H1 (cell line): ENCODE data around the gene FGR. TPM values are rescaled to one million over a fixed set of nuclear protein-coding genes. Genes with fewer than 3 reads are reported as not detected.

ENCODE experiments used
- CTCF ChIA-PET: fragments of 300-600 bp; sonication (Branson Sonifier 250); formaldehyde crosslinking; loops from one replicate; lab custom pipeline; 2021; ENCODE audit not compliant: partially characterized antibody; lab: Charles Lee
- POLR2A ChIA-PET: fragments of 300-600 bp; sonication (Branson Sonifier 250); formaldehyde crosslinking; loops from one replicate; lab custom pipeline; 2021; ENCODE audit warnings: inconsistent platforms; ENCODE audit not compliant: partially characterized antibody; lab: Charles Lee
- DNase-seq, 2 experiments: peaks; one replicate each; pipeline versions ENCODE4 v3.0.0 to v3.0.0-alpha.2; 2010 to 2022; ENCODE audit warnings: low spot score in 2 of 2, low read depth in 1 of 2, mixed read lengths in 1 of 2
- FAIRE-seq: peaks from 2 replicates; lab custom pipeline; 2011; peaks lifted over from hg19 to GRCh38; lab: Jason Lieb, UNC
- H2AFZ ChIP-seq: 2 replicates; pipeline ENCODE4 v1.8.1; 2012; ENCODE audit warnings: low read length, inconsistent platforms
- H2AK5ac ChIP-seq: 2 replicates; pipeline ENCODE4 v1.6.1; 2013; ENCODE audit warnings: low read depth, low read length
- H2BK120ac ChIP-seq: replicated peaks from 2 replicates; pipeline ENCODE3; 2013; ENCODE audit warnings: low read depth, low read length, inconsistent platforms
- H2BK12ac ChIP-seq: 2 replicates; pipeline ENCODE4 v1.6.1; 2013; ENCODE audit warnings: low read depth, low read length
- H2BK15ac ChIP-seq: 2 replicates; pipeline ENCODE4 v1.6.1; 2013; ENCODE audit warnings: low read length
- H2BK20ac ChIP-seq: 2 replicates; pipeline ENCODE4 v1.6.1; 2013; ENCODE audit warnings: low read length
- H2BK5ac ChIP-seq: 2 replicates; pipeline ENCODE4 v1.6.1; 2013; ENCODE audit warnings: low read depth, low read length
- H3K14ac ChIP-seq: 2 replicates; pipeline ENCODE4 v1.6.1; 2013; ENCODE audit warnings: inconsistent platforms; ENCODE audit not compliant: insufficient read length
- H3K18ac ChIP-seq: 2 replicates; pipeline ENCODE4 v1.6.1; 2013; ENCODE audit warnings: low read length; ENCODE audit errors: extremely low read depth
- H3K23ac ChIP-seq: 2 replicates; pipeline ENCODE4 v1.6.1; 2013; ENCODE audit warnings: inconsistent platforms; ENCODE audit not compliant: insufficient read length
- H3K23me2 ChIP-seq: 2 replicates; pipeline ENCODE4 v1.6.1; 2013; ENCODE audit warnings: low read depth, low read length
- H3K27ac ChIP-seq: 2 replicates; pipeline ENCODE4 v1.6.1; 2011; ENCODE audit warnings: low read depth, low read length, inconsistent platforms
- H3K27me3 ChIP-seq, 4 experiments: replicated peaks in 1 of 4; 1 replicate in 1 of 4; 2 replicates in 3 of 4; pipeline versions ENCODE4 v1.6.1 to v1.8.1; 2011 to 2013; ENCODE audit warnings: low read length in 3 of 4, mild to moderate bottlenecking in 3 of 4, inconsistent platforms in 2 of 4, mixed read lengths in 2 of 4, moderate library complexity in 1 of 4; ENCODE audit not compliant: control insufficient read depth in 3 of 4, insufficient read depth in 3 of 4; ENCODE audit errors: extremely low read depth in 1 of 4
- H3K36me3 ChIP-seq, 4 experiments: 2 replicates each; pipeline versions ENCODE4 v1.6.1 to v1.8.1; 2011 to 2013; ENCODE audit warnings: mild to moderate bottlenecking in 4 of 4, low read length in 3 of 4, moderate library complexity in 2 of 4, control low read depth in 1 of 4, inconsistent platforms in 1 of 4; ENCODE audit not compliant: insufficient read depth in 4 of 4, control insufficient read depth in 2 of 4
- H3K4ac ChIP-seq: replicated peaks from 2 replicates; pipeline ENCODE3; 2013; ENCODE audit warnings: low read length, low read depth, mixed read lengths, inconsistent platforms; ENCODE audit not compliant: insufficient read length
- H3K4me1 ChIP-seq, 4 experiments: replicated peaks in 1 of 4; 1 replicate in 1 of 4; 2 replicates in 3 of 4; pipeline versions ENCODE4 v1.6.1 to v1.8.1; 2011 to 2013; ENCODE audit warnings: low read length in 3 of 4, inconsistent platforms in 2 of 4, mixed read lengths in 1 of 4; ENCODE audit not compliant: insufficient read depth in 4 of 4, control insufficient read depth in 3 of 4
- H3K4me2 ChIP-seq, 2 experiments: 2 replicates each; pipeline versions ENCODE4 v1.6.1 to v1.8.1; 2011 to 2013; ENCODE audit warnings: low read depth in 2 of 2, low read length in 2 of 2, control low read depth in 1 of 2, inconsistent platforms in 1 of 2, mild to moderate bottlenecking in 1 of 2; ENCODE audit not compliant: insufficient read depth in 1 of 2
- H3K4me3 ChIP-seq, 4 experiments: fragments of 200-600, 300-600 bp in 1 of 4; sonication (generic), shearing (Covaris generic), sonication (Bioruptor Twin) in 1 of 4; 2 replicates each; pipeline versions ENCODE4 v1.5.1 to v1.8.1; 2011 to 2016; ENCODE audit warnings: low read length in 4 of 4, low read depth in 3 of 4, control low read depth in 2 of 4, inconsistent platforms in 2 of 4, mild to moderate bottlenecking in 2 of 4, mixed read lengths in 1 of 4, moderate library complexity in 1 of 4; ENCODE audit not compliant: insufficient read depth in 2 of 4; ENCODE audit errors: extremely low read depth in 1 of 4
- H3K56ac ChIP-seq: replicated peaks from 2 replicates; pipeline ENCODE3; 2013; ENCODE audit warnings: low read depth, mild to moderate bottlenecking, mixed read lengths, low read length, inconsistent platforms; ENCODE audit not compliant: insufficient read length
- H3K79me1 ChIP-seq: 2 replicates; pipeline ENCODE4 v1.6.1; 2013; ENCODE audit warnings: low read depth, low read length, control low read depth
- H3K79me2 ChIP-seq, 2 experiments: 2 replicates each; pipeline versions ENCODE4 v1.6.1 to v1.8.1; 2012 to 2013; ENCODE audit warnings: low read length in 2 of 2, mild to moderate bottlenecking in 2 of 2, inconsistent platforms in 1 of 2; ENCODE audit not compliant: insufficient read depth in 2 of 2, control insufficient read depth in 1 of 2
- H3K9ac ChIP-seq, 4 experiments: replicated peaks in 1 of 4; 1 replicate in 1 of 4; 2 replicates in 3 of 4; pipeline versions ENCODE4 v1.6.1 to v1.8.1; 2011 to 2013; ENCODE audit warnings: low read depth in 3 of 4, low read length in 3 of 4, control low read depth in 2 of 4, mild to moderate bottlenecking in 2 of 4, moderate library complexity in 2 of 4, inconsistent platforms in 1 of 4; ENCODE audit errors: extremely low read depth in 1 of 4
- H3K9me3 ChIP-seq, 2 experiments: 2 replicates each; pipeline versions ENCODE4 v1.6.1 to v1.8.1; 2012 to 2013; ENCODE audit warnings: mild to moderate bottlenecking in 2 of 2, moderate library complexity in 2 of 2, control low read depth in 1 of 2, inconsistent platforms in 1 of 2, low read depth in 1 of 2, low read length in 1 of 2, mixed read lengths in 1 of 2; ENCODE audit not compliant: insufficient read depth in 2 of 2
- H4K20me1 ChIP-seq, 2 experiments: replicated peaks in 1 of 2; 2 replicates each; pipeline versions ENCODE3 to v1.8.1; 2011 to 2013; ENCODE audit warnings: inconsistent platforms in 2 of 2, low read length in 2 of 2, mild to moderate bottlenecking in 1 of 2; ENCODE audit not compliant: insufficient read depth in 2 of 2, control insufficient read depth in 1 of 2
- H4K5ac ChIP-seq: 2 replicates; pipeline ENCODE4 v1.6.1; 2013; ENCODE audit warnings: low read length, low read depth, mixed read lengths, inconsistent platforms; ENCODE audit not compliant: insufficient read length
- H4K8ac ChIP-seq: 2 replicates; pipeline ENCODE4 v1.8.0; 2013; ENCODE audit warnings: mild to moderate bottlenecking, moderate library complexity, low read length, inconsistent platforms; ENCODE audit not compliant: insufficient read depth; ENCODE audit errors: extremely low read depth
- H4K91ac ChIP-seq: replicated peaks from 2 replicates; pipeline ENCODE3; 2013; ENCODE audit warnings: low read length, mixed read lengths, inconsistent platforms; ENCODE audit not compliant: insufficient read length
- CHD2 ChIP-seq: IDR thresholded peaks from 2 replicates; pipeline ENCODE4 v1.6.1; 2012; ENCODE audit warnings: low read length, improper control_type of control experiment
- KDM1A ChIP-seq: fragments of 200-600, 300-600 bp; sonication (generic); IDR thresholded peaks from 2 replicates; pipeline ENCODE4 v1.7.1; 2016; ENCODE audit warnings: mild to moderate bottlenecking, low read length, borderline replicate concordance
- WGBS, 2 experiments: shearing (Covaris generic) in 1 of 2; methylation state at CpG; one replicate each; pipeline versions ENCODE4 v1.1.6 to v1.1.7; 2013 to 2015; ENCODE audit warnings: low lambda C conversion rate in 2 of 2, mixed read lengths in 2 of 2, inconsistent platforms in 1 of 2, low coverage in 1 of 2, missing lambda C conversion rate in 1 of 2; ENCODE audit not compliant: insufficient replicate concordance in 2 of 2, insufficient coverage in 1 of 2, insufficient read length in 1 of 2; ENCODE audit errors: extremely low coverage in 1 of 2, missing lambda C conversion rate in 1 of 2; 5-methylcytosine and 5-hydroxymethylcytosine counted together
- polyA plus RNA-seq, 7 experiments: library from polyadenylated mRNA; depleted of rRNA in 3 of 7; stranded (reverse) in 5 of 7; unstranded in 2 of 7; fragments of >200 nt in 5 of 7; fragments of 200-250 nt in 2 of 7; gene quantifications; 1 replicate in 5 of 7; 2 replicates in 1 of 7; 4 replicates in 1 of 7; pipeline versions ENCODE4 v1.2.1 to v1.2.3, GENCODE V29; 2011 to 2013; ENCODE audit warnings: missing spikeins in 2 of 7, mixed read lengths in 2 of 7
- total RNA-seq: library from RNA; stranded (reverse); fragmentation: NEBNext Ultra II Directional; extraction: Animal tissue kit (Norgen Biotek cat#: 25700); gene quantifications from 2 replicates; pipeline ENCODE4 v1.2.1, GENCODE V29; 2021

FGR gene
- total and polyA plus RNA-seq, 2 of the 8 experiments (the other 6 are each of a cell fraction or from before 2014, with no cell fraction given), result 0.22 to 0.95 TPM

- H4K91ac ChIP-seq, result peak overlapping the region; percentile 59
- H3K4me1 ChIP-seq, result peaks cover 52 to 65% (median 55%) of the 10 kb centered on the region in 4 experiments
- H2BK5ac ChIP-seq, result peak overlapping the region; percentile 83; the same call in 1 of the 2 replicates
- peak overlapping the region; percentile 86 for H2AK5ac ChIP-seq
- WGBS, 2 experiments, result 81% methylated on average over 7 of the region's 8 CpGs; no CpG with 5 or more reads in 1 of the 2 experiments
- no peak overlapping the region for H3K14ac ChIP-seq
- H3K36me3 ChIP-seq, result no peaks in the 10 kb centered on the region
- peak overlapping the region; percentile 81 for H3K27ac ChIP-seq
- peaks cover 14% of the 10 kb centered on the region for H3K79me1 ChIP-seq
- TF ChIP-seq CHD2 (no peak), KDM1A (peak; percentile 80)
- H4K8ac ChIP-seq, result no peak overlapping the region
- H2AFZ ChIP-seq, result no peak overlapping the region
- H4K5ac ChIP-seq, result peak overlapping the region; percentile 18
- no peaks in the 10 kb centered on the region for H3K27me3 ChIP-seq
- H3K9ac ChIP-seq, result peak overlapping the region in 2 of 4 experiments; percentile 54 to 58; a peak in 4 of 7 replicates
- H3K4me3 ChIP-seq, result peak overlapping the region in 3 of 4 experiments; percentile 36 to 62 (median 43); a peak in 5 of 8 replicates
- peak overlapping the region; percentile 64 to 65 for H3K4me2 ChIP-seq
- H3K4ac ChIP-seq, result peak overlapping the region; percentile 55
- H3K23ac ChIP-seq, result no peak overlapping the region
- peak overlapping the region; percentile 5 for H3K56ac ChIP-seq
- H3K18ac ChIP-seq, result peak overlapping the region; percentile 79
- ChIA-PET CTCF (interaction anchor here (1.0 to 56.1 kb wide), 10 partner anchors 9 to 161 kb away, joined by 3 to 1807 read pairs (median 6); partner anchors contain the start of gene AHDC1), POLR2A (interaction anchor here (0.6 to 25.0 kb wide), 12 partner anchors 1 to 762 kb away, joined by 3 to 355 read pairs (median 4); partner anchors contain the start of gene AHDC1)
- peaks cover 4% of the 10 kb centered on the region; the same call in 1 of the 2 replicates for H3K23me2 ChIP-seq
- DNase-seq (no peak), FAIRE-seq (peak; percentile 19)
- peaks cover 5 to 19% of the 10 kb centered on the region in 2 experiments for H4K20me1 ChIP-seq
- peak overlapping the region; percentile 88 for H2BK15ac ChIP-seq
- H3K79me2 ChIP-seq, result peaks cover 0 to 34% of the 10 kb centered on the region in 2 experiments; a peak in 2 of 4 replicates
- peak overlapping the region; percentile 58 for H2BK120ac ChIP-seq
- peak overlapping the region; percentile 86; the same call in 1 of the 2 replicates for H2BK20ac ChIP-seq
- H2BK12ac ChIP-seq, result peak overlapping the region; percentile 82
- H3K9me3 ChIP-seq, result no peaks in the 10 kb centered on the region
Measured at GRCh38 chr1:27574001-27574781, 60.8 kb downstream of the FGR start.
